H9 (cell line): ENCODE results near the gene AP4M1. TPM values are rescaled to one million over a fixed set of nuclear protein-coding genes. Genes with fewer than 3 reads are reported as not detected.

Experiments used
- DNase-seq: peaks from one replicate; pipeline ENCODE4 v3.0.0-alpha.2; 2017
- H2AFZ ChIP-seq: one replicate; pipeline ENCODE4 v1.6.1; 2013; ENCODE audit warnings: mild to moderate bottlenecking, low read length, control low read depth, moderate library complexity
- H2AK5ac ChIP-seq: 2 replicates; pipeline ENCODE4 v1.6.1; 2013; ENCODE audit warnings: low read length, control low read depth, mixed read lengths; ENCODE audit not compliant: insufficient read length
- H2BK120ac ChIP-seq: one replicate; pipeline ENCODE4 v1.6.1; 2013; ENCODE audit warnings: low read depth, mild to moderate bottlenecking, low read length, control low read depth, inconsistent platforms; ENCODE audit not compliant: poor library complexity, severe bottlenecking
- H2BK12ac ChIP-seq: 2 replicates; pipeline ENCODE4 v1.6.1; 2013; ENCODE audit warnings: low read length, control low read depth, mixed read lengths, low read depth; ENCODE audit not compliant: insufficient read length
- H2BK15ac ChIP-seq: 2 replicates; pipeline ENCODE4 v1.6.1; 2013; ENCODE audit warnings: low read depth, low read length, control low read depth
- H2BK20ac ChIP-seq: one replicate; pipeline ENCODE4 v1.6.1; 2013; ENCODE audit warnings: low read depth, mild to moderate bottlenecking, low read length, control low read depth, inconsistent platforms; ENCODE audit not compliant: poor library complexity, severe bottlenecking
- H2BK5ac ChIP-seq: 2 replicates; pipeline ENCODE4 v1.6.1; 2013; ENCODE audit warnings: low read length, control low read depth, mixed read lengths; ENCODE audit not compliant: insufficient read length
- H3K14ac ChIP-seq: 2 replicates; pipeline ENCODE4 v1.6.1; 2013; ENCODE audit warnings: low read length, control low read depth; ENCODE audit not compliant: insufficient read depth
- H3K18ac ChIP-seq: 2 replicates; pipeline ENCODE4 v1.6.1; 2013; ENCODE audit warnings: low read depth, mild to moderate bottlenecking, mixed read lengths, low read length, control low read depth; ENCODE audit not compliant: insufficient read length
- H3K23ac ChIP-seq: 2 replicates; pipeline ENCODE4 v1.6.1; 2013; ENCODE audit warnings: low read length, control low read depth, mixed read lengths, low read depth; ENCODE audit not compliant: insufficient read length
- H3K23me2 ChIP-seq: 2 replicates; pipeline ENCODE4 v1.6.1; 2013; ENCODE audit warnings: low read depth, mild to moderate bottlenecking, mixed read lengths, low read length, control low read depth; ENCODE audit not compliant: insufficient read length, poor library complexity, severe bottlenecking
- H3K27ac ChIP-seq: 2 replicates; pipeline ENCODE4 v1.5.1; 2013; ENCODE audit warnings: low read length, control low read depth, mixed read lengths, low read depth; ENCODE audit not compliant: insufficient read length
- H3K27me3 ChIP-seq: 2 replicates; pipeline ENCODE4 v1.6.1; 2013; ENCODE audit warnings: low read length, control low read depth, inconsistent platforms; ENCODE audit not compliant: insufficient read depth
- H3K4ac ChIP-seq: 2 replicates; pipeline ENCODE4 v1.6.1; 2013; ENCODE audit warnings: low read depth, mild to moderate bottlenecking, control low read depth, inconsistent platforms, low read length, moderate library complexity
- H3K4me1 ChIP-seq: 2 replicates; pipeline ENCODE4 v1.6.1; 2013; ENCODE audit warnings: low read length, control low read depth, inconsistent platforms; ENCODE audit not compliant: insufficient read depth
- H3K4me2 ChIP-seq: 2 replicates; pipeline ENCODE4 v1.6.1; 2013; ENCODE audit warnings: low read length, control low read depth, mixed read lengths; ENCODE audit not compliant: insufficient read length, insufficient read depth
- H3K56ac ChIP-seq: 2 replicates; pipeline ENCODE4 v1.6.1; 2013; ENCODE audit warnings: low read depth, mild to moderate bottlenecking, mixed read lengths, low read length, control low read depth; ENCODE audit not compliant: insufficient read length
- H3K79me1 ChIP-seq: 2 replicates; pipeline ENCODE4 v1.6.1; 2013; ENCODE audit warnings: low read depth, mild to moderate bottlenecking, moderate library complexity, low read length, control low read depth, inconsistent platforms; ENCODE audit not compliant: insufficient read depth, poor library complexity, severe bottlenecking
- H3K79me2 ChIP-seq: 2 replicates; pipeline ENCODE4 v1.6.1; 2013; ENCODE audit warnings: low read length, control low read depth, inconsistent platforms; ENCODE audit not compliant: insufficient read depth
- H3K9ac ChIP-seq: 2 replicates; pipeline ENCODE4 v1.6.1; 2013; ENCODE audit warnings: low read length, control low read depth, mixed read lengths; ENCODE audit not compliant: insufficient read length; ENCODE audit errors: extremely low read depth
- H3K9me3 ChIP-seq: one replicate; pipeline ENCODE4 v1.6.1; 2013; ENCODE audit warnings: low read depth, low read length, inconsistent platforms; ENCODE audit not compliant: control insufficient read depth
- H3T11ph ChIP-seq: one replicate; pipeline ENCODE4 v1.6.1; 2013; ENCODE audit warnings: mild to moderate bottlenecking, low read length, control low read depth, inconsistent platforms
- H4K20me1 ChIP-seq: one replicate; pipeline ENCODE4 v1.6.1; 2013; ENCODE audit not compliant: control insufficient read depth, insufficient read length, insufficient read depth
- H4K5ac ChIP-seq: 2 replicates; pipeline ENCODE4 v1.6.1; 2013; ENCODE audit warnings: low read depth, mild to moderate bottlenecking, mixed read lengths, low read length, control low read depth; ENCODE audit not compliant: insufficient read length
- H4K8ac ChIP-seq: replicated peaks from 2 replicates; pipeline ENCODE4 v1.6.1; 2013; ENCODE audit warnings: low read length, control low read depth, mixed read lengths, low read depth; ENCODE audit not compliant: insufficient read length
- H4K91ac ChIP-seq: 2 replicates; pipeline ENCODE4 v1.6.1; 2013; ENCODE audit warnings: low read depth, mild to moderate bottlenecking, moderate library complexity, mixed read lengths, low read length, control low read depth; ENCODE audit not compliant: insufficient read length
- H3K27ac Mint-ChIP-seq, 3 experiments: 2 replicates in 2 of 3; 3 replicates in 1 of 3; pipeline ENCODE4 v1.8.0; 2020 to 2021; ENCODE audit warnings: mixed read lengths in 3 of 3, mild to moderate bottlenecking in 1 of 3, moderate library complexity in 1 of 3
- H3K27me3 Mint-ChIP-seq: 2 replicates; pipeline ENCODE4 v1.8.0; 2021; ENCODE audit warnings: low read depth, mild to moderate bottlenecking, moderate library complexity, mixed read lengths
- H3K36me3 Mint-ChIP-seq, 3 experiments: 2 replicates in 2 of 3; 3 replicates in 1 of 3; pipeline ENCODE4 v1.8.0; 2020 to 2021; ENCODE audit warnings: low read depth in 3 of 3, mixed read lengths in 3 of 3; ENCODE audit not compliant: insufficient read depth in 1 of 3
- H3K4me1 Mint-ChIP-seq, 2 experiments: 2 replicates each; pipeline ENCODE4 v1.8.0; 2020; ENCODE audit warnings: mixed read lengths in 2 of 2
- H3K4me3 Mint-ChIP-seq, 2 experiments: 2 replicates in 1 of 2; 3 replicates in 1 of 2; pipeline ENCODE4 v1.8.0; 2020 to 2021; ENCODE audit warnings: mild to moderate bottlenecking in 2 of 2, mixed read lengths in 2 of 2, moderate library complexity in 1 of 2
- H3K9me3 Mint-ChIP-seq, 2 experiments: 2 replicates in 1 of 2; 3 replicates in 1 of 2; pipeline ENCODE4 v1.8.0; 2020; ENCODE audit warnings: mild to moderate bottlenecking in 2 of 2, mixed read lengths in 2 of 2, moderate library complexity in 1 of 2
- WGBS: extraction: QIAGEN DNeasy Blood & Tissue Kit; methylation state at CpG from one replicate; pipeline ENCODE4 v1.1.7; 2013; ENCODE audit warnings: missing lambda C conversion rate, low lambda C conversion rate, mixed read lengths; ENCODE audit not compliant: insufficient read length; ENCODE audit errors: extremely low coverage; 5-methylcytosine and 5-hydroxymethylcytosine counted together
- total RNA-seq: library from RNA; stranded (reverse); gene quantifications from 2 replicates; pipeline ENCODE4 v1.2.1, GENCODE V29; 2021
- TF ChIP-seq, protein P1 (sequence below): fragments of 200-600 bp; sonication (generic); conservative IDR thresholded peaks from 3 replicates; pipeline ENCODE4 v1.8.0; 2021; ENCODE audit warnings: antibody characterized with exemption, mild to moderate bottlenecking

The AP4M1 gene
- total RNA-seq, 1 experiment from 2014 or later: 18.8 TPM

DNA sequence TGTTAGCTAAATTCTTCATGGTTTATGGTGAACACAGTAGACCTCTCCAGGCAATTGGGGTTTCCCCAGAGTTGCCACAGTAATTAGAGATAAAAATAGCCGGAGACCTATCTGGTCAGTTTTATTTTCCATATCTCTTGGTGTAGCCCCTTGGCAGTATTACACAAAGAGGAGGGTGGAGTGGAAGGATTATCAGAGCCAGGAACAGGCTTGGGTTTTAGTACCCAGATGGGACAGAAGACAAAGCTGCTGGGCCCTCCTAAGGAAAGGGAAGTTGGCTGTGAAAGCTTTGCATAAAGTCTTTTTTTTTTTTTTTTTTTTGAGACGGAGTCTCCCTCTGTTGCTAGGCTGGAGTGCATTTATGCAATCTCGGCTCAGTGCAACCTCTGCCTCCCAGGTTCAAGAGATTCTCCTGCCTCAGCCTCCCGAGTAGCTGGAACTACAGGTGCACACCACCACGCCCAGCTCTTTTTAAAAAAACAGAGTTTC is 42.1 kb upstream of the AP4M1 start:
- Histone ChIP-seq H3K56ac (no peak overlapping the region), H3K23ac (no peak overlapping the region), H3K9ac (no peak overlapping the region), H3K14ac (no peak overlapping the region), H2BK15ac (no peak overlapping the region), H3K79me2 (no peaks in the 10 kb centered on the region), H3K4me2 (no peak overlapping the region), H4K91ac (no peak overlapping the region), H3K79me1 (peaks cover 2% of the 10 kb centered on the region), H4K8ac (no peak overlapping the region), H2BK5ac (no peak overlapping the region), H3K23me2 (no peaks in the 10 kb centered on the region), H2AFZ (no peak overlapping the region), H3K4me1 (no peaks in the 10 kb centered on the region), H4K5ac (no peak overlapping the region), H3K9me3 (no peaks in the 10 kb centered on the region), H2AK5ac (no peak overlapping the region), H3K27ac (no peak overlapping the region), H2BK120ac (no peak overlapping the region), H3T11ph (no peak overlapping the region), H2BK20ac (no peak overlapping the region), H3K27me3 (no peaks in the 10 kb centered on the region), H3K4ac (no peak overlapping the region), H2BK12ac (no peak overlapping the region), H4K20me1 (no peaks in the 10 kb centered on the region), H3K18ac (no peak overlapping the region)
- Mint-ChIP-seq H3K27ac (no peak overlapping the region), H3K4me1 (no peaks in the 10 kb centered on the region), H3K4me3 (no peak overlapping the region), H3K9me3 (no peaks in the 10 kb centered on the region), H3K36me3 (peaks cover 50 to 79% (median 65%) of the 10 kb centered on the region in 3 experiments), H3K27me3 (no peaks in the 10 kb centered on the region)
- no CpG with 5 or more reads among the region's 5 CpGs for WGBS
- TF ChIP-seq, protein P1, sequence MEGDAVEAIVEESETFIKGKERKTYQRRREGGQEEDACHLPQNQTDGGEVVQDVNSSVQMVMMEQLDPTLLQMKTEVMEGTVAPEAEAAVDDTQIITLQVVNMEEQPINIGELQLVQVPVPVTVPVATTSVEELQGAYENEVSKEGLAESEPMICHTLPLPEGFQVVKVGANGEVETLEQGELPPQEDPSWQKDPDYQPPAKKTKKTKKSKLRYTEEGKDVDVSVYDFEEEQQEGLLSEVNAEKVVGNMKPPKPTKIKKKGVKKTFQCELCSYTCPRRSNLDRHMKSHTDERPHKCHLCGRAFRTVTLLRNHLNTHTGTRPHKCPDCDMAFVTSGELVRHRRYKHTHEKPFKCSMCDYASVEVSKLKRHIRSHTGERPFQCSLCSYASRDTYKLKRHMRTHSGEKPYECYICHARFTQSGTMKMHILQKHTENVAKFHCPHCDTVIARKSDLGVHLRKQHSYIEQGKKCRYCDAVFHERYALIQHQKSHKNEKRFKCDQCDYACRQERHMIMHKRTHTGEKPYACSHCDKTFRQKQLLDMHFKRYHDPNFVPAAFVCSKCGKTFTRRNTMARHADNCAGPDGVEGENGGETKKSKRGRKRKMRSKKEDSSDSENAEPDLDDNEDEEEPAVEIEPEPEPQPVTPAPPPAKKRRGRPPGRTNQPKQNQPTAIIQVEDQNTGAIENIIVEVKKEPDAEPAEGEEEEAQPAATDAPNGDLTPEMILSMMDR: no peak
- DNase-seq: no peak
